SHP77 (cell line): ENCODE measurements around the gene ROR1.

ENCODE experiments used
- DNase-seq, 2 experiments: peaks; one replicate each; lab custom pipeline; 2025; lab: John Stamatoyannopoulos, UW

ROR1 gene

DNA sequence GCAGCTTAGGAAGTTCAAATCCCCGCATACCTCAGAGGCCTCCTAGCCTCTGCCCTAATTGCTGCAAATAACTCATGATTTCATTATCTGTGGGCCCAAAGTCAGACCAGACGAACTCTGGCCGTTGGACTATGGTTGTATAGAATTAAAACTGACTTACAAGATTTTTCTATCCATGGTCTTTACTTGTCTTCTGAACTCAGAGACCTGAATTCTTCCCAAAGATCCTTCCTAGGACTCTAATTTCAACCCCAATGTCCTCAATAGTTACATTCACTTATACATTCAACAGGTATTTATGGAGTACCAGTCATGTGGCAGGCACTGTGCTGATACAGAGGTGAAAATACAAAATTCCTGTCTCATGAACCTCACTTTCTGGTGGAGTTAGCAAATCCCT, 247.2 kb downstream of the ROR1 start:
- DNase-seq, result no peak

DNA sequence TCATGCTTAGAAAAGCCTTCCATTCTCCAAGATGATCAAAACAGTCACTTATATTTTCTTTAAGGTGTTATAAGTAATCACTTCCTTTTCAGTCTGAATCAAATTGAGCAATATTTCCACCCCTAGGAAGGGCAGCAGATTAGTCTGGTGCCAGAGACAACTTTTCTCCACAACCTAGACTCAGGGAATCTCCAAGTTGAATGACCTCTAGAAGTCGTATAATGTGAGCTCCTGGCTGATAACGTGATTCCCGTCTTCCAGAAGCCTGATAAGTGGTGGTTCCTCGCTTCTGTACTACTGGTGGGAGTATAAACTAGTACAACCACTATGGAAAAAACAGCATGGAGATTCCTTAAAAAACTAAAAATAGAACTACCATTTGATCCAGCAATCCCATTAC, 251.2 kb downstream of the ROR1 start:
- DNase-seq, result no peak

DNA sequence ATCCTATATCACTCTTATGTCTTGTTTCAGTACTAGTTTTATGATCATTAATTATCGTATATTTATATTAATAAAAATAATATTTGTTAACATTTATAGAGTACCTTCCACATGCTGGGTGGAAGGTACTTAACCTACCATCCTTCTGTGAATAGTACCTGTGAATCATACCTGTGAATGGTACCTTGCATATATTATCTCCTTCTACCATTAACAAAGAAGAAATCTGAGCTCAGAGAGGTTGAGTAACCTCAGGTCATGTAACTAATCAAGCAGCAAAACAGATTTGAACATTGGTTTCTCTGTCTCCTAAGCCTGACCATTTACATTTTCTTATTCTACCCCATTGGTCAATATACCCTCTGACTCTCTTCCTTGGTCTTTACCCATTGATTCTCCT, 255.2 kb downstream of the ROR1 start:
- DNase-seq, result no peak

DNA sequence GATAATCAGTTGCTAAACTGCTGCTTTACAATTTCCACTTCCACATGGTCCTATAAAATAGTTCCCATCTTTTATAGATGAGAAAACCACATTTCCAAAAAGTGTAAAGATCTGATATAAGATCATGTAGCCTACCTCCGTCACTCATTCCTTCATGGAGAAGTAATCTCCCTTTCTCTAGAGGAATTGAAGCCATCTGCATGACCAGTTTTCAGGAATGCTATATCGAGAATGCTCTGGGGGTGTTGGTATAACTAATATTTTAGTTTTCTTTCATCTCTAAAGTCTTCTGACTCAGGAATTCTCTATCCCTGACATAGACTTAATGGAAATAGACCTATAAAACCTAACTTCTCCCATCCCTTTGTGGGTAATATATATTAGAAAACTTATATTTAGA, 256.6 kb downstream of the ROR1 start:
- no peak for DNase-seq

DNA sequence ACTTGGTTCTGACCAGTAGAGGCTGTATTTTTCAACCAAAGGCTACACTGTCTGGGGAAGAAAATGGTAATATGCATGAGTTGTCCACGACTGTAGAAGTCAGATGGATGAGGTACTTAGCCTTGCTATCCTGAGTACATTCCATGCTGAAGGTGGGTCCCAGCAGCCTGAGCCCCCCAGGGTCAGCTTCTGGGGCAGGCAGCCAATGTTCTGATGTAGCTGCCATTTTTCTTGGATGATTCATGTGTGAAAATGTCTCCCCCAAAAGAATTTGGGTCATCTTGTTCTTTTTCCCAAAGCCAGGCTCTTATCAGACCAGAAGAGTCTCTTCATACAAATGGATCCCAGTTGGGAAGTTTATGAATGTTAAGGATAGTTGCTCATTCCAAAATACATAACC, 257.4 kb downstream of the ROR1 start:
- no peak for DNase-seq

DNA sequence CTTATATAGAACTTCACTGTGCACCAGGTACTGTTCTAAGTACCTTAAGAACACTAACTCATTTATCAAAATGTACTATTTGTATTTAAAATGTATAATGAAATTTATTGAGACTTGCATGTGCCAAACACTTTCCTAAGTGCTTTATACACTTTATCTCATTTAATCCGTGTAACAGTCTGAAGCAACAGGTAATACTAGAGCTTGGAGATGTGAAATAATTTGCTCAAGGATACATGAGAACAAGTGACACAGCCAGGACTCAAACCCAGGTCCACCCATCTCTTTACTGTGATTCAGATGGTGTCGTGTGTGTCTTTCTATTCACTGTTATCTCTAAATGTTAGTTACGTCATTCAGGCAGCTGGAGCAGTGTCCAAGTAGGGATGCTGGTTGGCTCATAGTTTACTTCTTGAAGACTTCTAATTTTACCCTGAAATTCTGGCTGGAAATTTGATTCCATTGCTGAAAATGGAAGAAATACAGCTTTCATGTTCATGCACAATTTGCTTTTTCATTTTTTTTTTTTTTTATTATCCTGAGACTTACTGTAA, 259.9 kb downstream of the ROR1 start:
- DNase-seq, result no peak

DNA sequence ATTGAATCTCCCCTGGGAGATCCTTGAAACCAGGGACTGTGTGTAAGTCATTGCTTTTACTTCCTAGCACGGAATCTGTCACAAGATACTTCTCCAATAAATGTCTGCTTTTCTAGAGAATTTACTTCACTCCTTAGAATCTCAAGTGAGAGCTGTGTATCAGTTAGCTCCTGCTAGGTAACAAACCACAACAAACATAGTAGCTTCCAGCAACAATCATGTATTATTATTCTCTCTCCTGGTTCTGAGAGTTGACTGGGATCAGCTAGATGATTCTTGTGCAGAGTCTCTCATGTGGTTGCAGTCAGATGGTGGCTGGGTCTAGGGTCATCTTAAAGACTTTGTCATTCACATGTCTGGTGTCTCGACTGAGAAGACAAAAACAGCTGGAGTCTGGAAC, 262.7 kb downstream of the ROR1 start:
- no peak for DNase-seq

DNA sequence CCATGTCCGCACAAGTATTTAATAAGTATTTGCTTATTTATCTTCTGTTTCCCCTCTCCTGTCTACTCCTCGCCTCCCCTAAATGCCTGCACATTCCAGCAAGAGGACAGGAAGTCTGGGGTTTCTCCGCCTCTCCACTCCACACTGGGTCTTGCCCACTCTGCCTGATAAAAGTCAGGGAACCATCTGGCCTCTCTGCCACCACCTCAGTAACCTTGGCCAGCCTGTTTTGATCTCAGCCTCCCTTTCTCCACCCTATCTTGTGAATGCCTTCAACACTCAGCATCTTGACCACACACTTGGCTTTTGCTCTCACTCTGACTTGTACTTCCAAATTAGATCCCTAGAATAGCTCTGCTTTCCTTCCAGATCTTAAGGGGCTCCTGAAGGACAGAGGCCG, 264.3 kb downstream of the ROR1 start:
- no peak for DNase-seq

DNA sequence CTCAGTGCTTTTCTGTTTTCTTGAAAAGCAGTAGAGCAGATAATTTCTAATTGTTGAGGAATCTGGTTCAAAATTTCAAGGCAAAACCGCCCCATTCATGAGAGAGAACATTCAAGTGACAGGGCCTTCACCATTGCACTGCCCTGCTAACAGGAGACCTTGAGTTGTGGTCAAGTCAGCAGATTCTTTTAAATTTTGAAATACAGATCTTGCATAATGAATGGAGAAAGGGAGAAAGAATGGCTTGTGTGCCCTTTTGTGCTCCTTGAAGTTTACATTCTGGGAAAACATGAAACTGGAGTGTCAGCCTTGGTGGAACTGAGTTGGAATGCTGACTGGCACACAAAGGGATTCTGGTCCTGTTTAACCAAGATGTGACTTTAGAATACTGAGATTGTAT, 265.1 kb downstream of the ROR1 start:
- no peak for DNase-seq

DNA sequence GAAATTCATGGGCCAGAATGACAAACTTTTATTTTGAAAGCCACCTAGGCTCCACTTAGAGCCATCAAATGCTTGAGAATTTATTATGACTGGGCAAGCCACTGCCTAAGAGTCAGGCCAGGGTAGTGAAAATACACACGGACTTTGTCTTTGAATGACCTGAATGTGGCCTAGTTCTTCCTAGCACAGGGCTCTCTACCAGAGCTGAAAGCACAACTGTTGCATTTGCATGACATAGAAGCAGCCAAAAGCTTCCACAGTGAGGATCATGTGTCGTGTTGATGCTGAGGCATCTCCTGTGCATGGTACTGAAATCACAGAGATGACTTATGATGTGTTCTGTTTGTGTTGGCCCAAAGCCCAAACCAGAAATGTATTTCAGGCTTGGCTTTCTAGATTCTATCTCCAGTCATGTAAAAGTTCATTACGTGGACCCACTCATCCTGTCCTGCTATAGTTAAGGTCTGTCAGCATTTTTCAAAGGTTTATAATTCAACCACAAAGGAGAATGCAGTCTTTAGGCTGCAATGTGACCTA, 265.6 kb downstream of the ROR1 start:
- peak; percentile 74 to 81 for DNase-seq

DNA sequence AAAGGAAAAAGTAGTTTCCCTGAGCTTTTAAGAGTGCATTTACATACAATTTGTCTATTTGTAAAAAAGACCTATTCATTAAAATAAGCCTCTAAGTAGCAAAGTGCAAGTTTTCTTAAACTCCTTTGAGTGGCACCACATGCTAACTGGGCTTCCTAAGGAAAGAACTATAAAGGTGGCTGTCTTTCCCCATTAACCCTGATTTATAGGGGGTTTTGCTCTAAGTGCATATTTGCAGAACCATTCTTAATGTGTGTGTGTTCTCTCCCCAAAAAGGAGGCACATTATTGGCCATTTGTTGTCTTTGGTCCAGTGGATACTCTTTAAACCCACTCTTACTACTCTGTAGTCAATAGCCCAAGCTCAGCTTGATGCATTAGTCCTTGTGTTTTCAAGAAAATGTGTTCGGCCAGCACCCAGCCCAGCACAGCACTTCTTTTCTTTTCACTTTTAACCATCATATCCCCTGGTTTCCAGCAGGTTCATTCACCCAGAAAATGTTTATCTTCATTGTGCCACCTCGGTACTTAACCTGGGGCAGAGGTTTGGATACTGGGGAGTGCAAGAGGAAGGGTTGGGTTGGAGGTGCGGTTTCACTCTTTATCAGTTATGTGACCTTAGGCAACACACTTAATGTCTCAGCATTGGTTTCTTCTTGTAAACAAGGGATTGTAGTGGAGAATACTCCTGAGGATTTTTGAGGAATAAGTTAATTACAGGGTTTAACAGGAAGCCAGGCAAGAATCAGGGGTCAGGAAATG, 267.7 kb downstream of the ROR1 start:
- no peak for DNase-seq

DNA sequence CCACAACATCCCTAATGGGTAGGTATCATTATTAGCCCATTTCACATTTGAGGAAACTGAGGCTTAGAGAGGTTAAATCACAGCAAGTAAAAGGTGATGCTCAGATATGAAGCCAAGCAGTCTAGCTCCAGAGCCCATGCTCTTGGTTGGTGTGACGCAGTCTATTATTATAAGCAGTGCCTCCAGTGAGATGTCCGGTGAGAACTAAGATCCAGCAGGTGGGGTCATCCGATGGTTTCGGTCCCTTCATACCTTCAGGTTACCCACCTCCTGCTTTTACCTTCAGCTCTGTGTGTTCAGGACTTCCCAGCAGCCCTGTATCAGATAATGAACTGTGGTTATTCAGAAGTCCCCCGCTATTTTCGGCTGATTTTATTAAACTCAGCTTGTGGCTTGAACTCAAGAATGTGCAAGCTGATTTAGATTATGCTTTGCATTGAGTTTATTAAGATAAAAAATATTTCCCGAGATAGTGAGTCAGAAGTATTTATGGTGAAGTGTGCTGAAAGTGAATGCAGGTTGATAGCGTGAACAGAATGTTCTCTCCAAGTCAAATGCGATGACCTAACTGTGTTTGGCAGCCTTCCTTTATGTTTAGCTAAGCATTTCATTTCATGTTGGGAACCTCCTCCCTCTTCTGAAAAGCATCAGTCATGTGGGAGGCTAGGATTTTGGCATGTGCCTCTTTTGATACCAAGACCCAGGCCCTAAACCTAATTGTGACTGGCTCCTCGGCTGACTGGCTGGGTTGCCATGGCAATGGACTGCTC, 268.7 kb downstream of the ROR1 start:
- DNase-seq, result no peak

DNA sequence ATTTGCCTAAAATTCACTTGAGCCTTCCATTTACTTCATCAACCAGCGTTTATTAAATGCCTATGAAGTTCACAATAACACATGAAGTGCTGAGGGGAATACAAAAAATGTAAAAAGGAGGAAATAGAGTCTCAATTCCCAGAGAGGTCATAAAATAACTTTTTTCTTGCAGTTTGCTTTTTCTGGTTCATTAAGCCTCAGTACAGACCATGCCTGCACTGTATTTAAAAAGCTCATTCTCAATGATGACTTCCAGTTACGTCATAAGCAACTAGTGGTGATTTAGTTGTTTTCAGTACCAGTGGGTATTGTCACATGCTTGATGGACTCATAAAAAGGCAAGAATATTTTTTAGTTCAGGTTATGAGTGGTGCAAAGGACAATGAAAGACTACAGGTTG, 269.5 kb downstream of the ROR1 start:
- DNase-seq, result no peak

DNA sequence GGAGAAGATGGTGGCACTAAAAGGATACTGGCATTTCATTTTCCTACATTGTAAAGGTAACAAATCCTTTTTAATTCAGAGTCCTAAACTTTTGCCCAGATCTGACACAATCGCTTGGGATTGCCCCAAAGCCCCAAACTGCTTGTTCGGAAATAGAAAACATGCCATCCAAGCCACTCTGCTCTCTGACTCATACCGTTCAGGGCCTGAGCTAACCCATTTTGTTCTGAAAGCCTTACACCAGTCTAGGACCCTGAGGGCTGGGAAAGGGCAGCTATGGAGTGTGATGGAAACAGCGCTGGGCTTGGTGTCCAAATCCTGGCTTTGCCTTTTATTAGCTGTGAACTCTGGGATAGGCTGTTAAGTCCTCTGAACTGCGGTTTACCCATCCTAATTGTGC, 270.2 kb downstream of the ROR1 start:
- no peak for DNase-seq

DNA sequence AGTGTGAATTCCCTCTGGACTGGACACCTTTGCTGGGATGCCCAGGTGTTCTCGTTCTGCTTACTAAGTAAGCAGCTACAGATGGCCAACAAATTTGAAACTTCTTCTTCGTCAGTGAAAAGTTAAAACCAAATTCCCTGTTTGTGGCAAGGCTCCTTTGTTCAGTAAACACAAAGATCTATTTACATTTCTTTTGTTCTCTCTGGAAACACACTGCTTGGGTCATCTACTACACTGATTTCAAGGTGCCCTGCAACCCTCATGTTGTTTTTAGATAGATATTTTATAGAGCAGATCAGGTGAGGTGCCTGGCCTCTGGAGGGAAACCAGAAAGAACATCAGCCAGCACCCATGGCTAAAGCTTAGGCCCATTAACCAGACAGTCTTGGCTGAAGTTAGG, 272.4 kb downstream of the ROR1 start:
- DNase-seq, result no peak

DNA sequence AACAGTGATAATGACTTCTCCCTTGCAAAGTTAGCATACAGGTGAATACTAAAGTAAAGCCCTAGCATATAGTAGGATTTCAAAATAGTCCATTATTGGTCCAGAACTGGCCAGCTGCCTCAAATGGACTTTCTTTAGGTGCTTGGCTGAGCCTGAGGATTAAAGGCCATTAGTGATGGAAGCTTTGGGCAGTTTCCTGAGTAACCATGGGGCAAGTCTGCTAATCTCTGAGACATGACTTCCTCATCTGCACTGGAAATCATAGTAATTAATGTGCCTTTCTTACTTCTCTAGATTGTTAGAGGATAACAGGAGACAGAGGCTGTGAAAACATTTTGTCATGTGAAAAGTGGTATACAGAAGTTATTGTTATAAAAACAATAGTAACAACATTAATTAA, 273.1 kb downstream of the ROR1 start:
- no peak for DNase-seq

DNA sequence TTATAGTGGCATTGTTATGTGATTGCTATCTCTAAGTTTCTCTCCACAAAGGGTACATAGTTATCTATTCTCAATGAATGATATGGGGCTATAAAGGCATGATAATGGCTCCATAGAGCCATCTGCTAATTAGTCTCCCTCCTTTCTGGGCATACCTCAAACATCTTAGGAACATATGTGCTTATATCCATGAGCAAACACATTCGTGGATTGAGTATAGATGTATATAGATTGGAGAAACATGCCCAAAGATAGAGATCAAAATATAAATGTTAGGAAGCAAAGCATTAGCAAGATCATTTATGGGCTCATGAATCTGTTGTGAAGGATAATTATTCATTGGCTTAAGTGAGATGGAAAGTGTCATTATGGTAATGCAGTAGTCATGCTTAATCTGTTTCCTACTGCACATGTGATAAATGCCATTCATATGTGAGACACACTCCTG, 273.8 kb downstream of the ROR1 start:
- no peak for DNase-seq

DNA sequence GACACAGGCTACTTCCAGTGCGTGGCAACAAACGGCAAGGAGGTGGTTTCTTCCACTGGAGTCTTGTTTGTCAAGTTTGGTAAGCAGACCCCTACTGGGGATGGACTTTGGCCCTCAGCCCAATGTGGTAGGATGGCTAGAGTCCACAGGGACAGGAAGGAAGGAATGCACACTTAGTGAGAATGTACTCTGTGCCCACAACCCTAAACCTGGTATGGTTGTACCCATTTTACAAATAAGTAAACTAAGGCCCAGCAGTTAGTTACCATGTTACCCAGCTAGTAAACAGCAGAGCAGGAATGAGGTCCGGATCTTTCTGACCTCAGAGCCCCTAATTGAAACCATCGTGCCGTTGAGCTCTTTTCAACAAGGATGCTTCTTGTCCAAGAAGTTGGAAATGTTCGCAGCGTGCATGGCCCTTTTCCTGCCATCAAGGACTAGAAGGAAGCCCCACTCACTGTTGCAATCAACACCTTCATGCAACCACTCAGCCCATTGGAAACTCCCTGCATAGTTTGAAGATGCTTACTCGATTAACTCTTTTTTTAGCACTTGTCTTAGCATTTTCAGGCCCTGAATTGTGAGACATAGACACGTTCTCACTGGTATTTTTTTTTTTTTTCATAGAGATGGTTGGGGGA, 276.2 kb downstream of the ROR1 start:
- DNase-seq, result no peak

DNA sequence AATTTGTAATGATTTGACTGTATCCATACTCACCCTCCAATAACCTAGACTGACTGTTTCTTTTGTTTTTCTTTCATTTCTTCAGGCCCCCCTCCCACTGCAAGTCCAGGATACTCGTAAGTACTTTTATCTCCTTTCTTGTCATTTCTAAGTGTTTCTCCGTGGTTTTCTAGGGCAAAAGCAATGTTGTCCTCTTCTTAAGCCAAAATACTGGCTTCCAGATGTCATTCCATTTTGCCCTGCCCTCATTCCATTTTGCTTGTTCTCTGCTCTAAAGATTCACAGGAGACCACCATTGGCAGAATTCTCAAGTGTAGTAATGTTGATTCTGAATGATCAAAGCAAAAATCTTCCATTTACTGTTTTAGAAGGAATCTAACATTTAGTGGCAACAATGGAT, 276.8 kb downstream of the ROR1 start:
- DNase-seq, result no peak

DNA sequence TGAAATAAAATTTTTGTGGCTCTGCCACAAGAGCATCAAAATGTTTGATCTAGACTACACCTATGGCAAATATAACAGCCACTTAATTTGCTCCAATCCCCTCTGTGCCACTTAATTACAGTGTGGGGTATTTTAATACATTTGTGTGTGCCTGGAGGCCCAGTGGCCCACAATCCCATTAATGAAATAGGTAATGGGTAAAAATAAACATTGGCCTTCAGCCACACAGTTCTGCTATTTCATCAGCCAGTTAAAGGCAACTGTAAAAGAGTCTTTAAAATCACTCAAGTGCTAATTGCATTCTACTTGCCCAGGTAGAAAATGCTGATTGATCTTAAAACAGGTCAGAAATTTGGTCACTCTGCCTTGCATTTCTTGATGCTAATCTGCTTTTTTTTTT, 278.0 kb downstream of the ROR1 start:
- DNase-seq, result no peak

DNA sequence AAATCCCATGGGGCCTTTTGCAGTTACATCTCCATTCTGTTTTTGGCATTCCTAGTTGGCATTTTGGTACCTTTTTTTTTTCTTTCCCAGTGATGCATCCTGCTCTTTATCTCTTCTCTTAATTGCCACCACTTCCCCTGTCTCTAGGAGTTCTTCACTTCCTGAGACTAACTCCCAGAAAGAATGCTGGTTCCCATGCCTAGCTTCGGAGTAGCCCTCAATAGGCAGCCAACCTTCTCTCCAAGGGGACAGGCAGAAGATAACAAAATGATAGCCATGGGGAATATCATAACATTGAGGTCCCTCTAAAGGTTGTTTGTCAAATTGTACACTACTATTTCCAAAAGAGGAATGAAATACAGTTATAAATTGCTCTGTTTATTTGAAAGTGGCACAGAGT, 279.0 kb downstream of the ROR1 start:
- no peak for DNase-seq

DNA sequence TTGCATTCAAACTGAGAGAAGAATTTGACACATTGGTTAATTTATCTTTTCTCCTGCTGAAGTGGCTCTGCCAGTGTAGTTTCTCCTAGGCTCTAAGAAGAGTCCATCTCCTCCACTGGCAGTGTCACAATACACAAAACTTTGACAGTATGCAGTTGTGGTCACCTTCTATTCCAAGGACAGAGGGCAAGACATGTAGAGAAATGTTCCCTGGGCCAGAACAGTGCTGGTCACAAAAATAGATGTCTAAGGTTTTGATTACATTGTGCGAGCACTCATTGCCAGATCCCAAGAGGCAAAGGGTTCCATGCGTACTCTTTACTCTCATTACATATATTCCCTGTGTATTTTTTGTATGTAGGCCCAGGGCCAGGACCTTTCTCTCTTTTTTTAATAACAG, 281.5 kb downstream of the ROR1 start:
- DNase-seq, result no peak

DNA sequence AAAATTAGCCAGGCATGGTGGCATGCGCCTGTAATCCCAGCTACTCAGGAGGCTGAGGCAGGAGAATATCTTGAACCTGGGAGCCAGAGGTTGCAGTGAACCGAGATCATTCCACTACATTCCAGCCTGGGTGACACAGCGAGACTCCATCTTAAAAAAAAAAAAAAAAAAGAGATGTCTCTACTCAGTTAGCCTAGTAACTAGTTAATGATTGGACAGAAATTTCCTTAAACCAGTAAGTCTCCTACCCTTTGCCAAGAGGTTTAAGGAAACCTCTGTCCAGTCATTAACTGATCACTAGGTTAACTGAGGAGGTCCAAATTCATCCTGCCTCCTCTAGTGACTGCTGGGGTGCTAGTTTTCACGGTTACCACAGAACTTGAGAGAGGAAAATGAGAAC, 285.7 kb downstream of the ROR1 start:
- no peak for DNase-seq
